ENCODE results near the gene DNASE1L3.

GRCh38 chr3:58169371-58169770, 41.4 kb downstream of the DNASE1L3 start:
- no peak for TF ChIP-seq SIN3A (IDR thresholded peaks at IDR 0.05; ENCODE audit: borderline replicate concordance, insufficient read depth, low read length)
- TF ChIP-seq REST (IDR thresholded peaks at IDR 0.05; ENCODE audit: insufficient read depth in 1 of 2, low read depth in 2 of 2, low read length in 2 of 2): no peak
- no peak for TF ChIP-seq POLR2AphosphoS5 (IDR thresholded peaks at IDR 0.05; ENCODE audit: low read depth, low read length)
- TF ChIP-seq TAF1 (IDR thresholded peaks at IDR 0.05; ENCODE audit: borderline replicate concordance, insufficient read depth, low read length): no peak
